A673 (cell line): Measurements from ENCODE around the gene IFT20. TPM values are rescaled to one million over a fixed set of nuclear protein-coding genes. Genes with fewer than 3 reads are reported as not detected.

Experiments
- BruUV-seq: library from RNA; stranded (reverse); fragments of 400-500 nt; replicated peaks from 2 replicates; lab custom pipeline; 2021; lab: Mats Ljungman, UMichigan
- CTCF ChIA-PET: fragments of 300-600 bp; sonication (Branson Sonifier 250); formaldehyde crosslinking; loops from one replicate; lab custom pipeline; 2022; ENCODE audit warnings: antibody characterized with exemption; lab: Charles Lee
- POLR2A ChIA-PET: fragments of 300-600 bp; sonication (Branson Sonifier 250); formaldehyde crosslinking; loops from one replicate; lab custom pipeline; 2022; ENCODE audit warnings: antibody characterized with exemption; ENCODE audit not compliant: low non-redundant PET; lab: Charles Lee
- DNase-seq: peaks from one replicate; pipeline ENCODE4 v3.0.0-alpha.2; 2015; ENCODE audit warnings: low spot score
- H3K27ac ChIP-seq: fragments of 200-600 bp; sonication (generic); 2 replicates; pipeline ENCODE4 v1.5.1; 2016; ENCODE audit warnings: mixed run types, low read depth, mild to moderate bottlenecking, mixed read lengths, antibody characterized with exemption, low read length; ENCODE audit not compliant: poor library complexity, severe bottlenecking
- H3K27me3 ChIP-seq: fragments of 200-600 bp; sonication (generic); replicated peaks from 2 replicates; pipeline ENCODE4 v1.6.1; 2017; ENCODE audit warnings: mixed run types, low read depth, mild to moderate bottlenecking, mixed read lengths, antibody characterized with exemption, low read length; ENCODE audit not compliant: insufficient read depth, poor library complexity
- H3K36me3 ChIP-seq: fragments of 200-600 bp; sonication (generic); 2 replicates; pipeline ENCODE4 v1.6.1; 2016; ENCODE audit warnings: mixed run types, mild to moderate bottlenecking, mixed read lengths, antibody characterized with exemption, low read length; ENCODE audit not compliant: insufficient read depth, poor library complexity, severe bottlenecking
- H3K4me1 ChIP-seq: fragments of 200-600 bp; sonication (generic); 2 replicates; pipeline ENCODE4 v1.6.1; 2017; ENCODE audit warnings: mixed run types, mild to moderate bottlenecking, mixed read lengths, antibody characterized with exemption, low read length; ENCODE audit not compliant: insufficient read depth, poor library complexity, severe bottlenecking
- H3K4me3 ChIP-seq: fragments of 200-600 bp; sonication (generic); 2 replicates; pipeline ENCODE4 v1.5.1; 2016; ENCODE audit warnings: low read depth, mixed run types, mild to moderate bottlenecking, mixed read lengths, low read length; ENCODE audit not compliant: poor library complexity, severe bottlenecking
- H3K9me3 ChIP-seq: fragments of 200-600 bp; sonication (generic); 2 replicates; pipeline ENCODE4 v1.6.1; 2016; ENCODE audit warnings: mixed run types, low read depth, mild to moderate bottlenecking, mixed read lengths, antibody characterized with exemption, low read length; ENCODE audit not compliant: poor library complexity, severe bottlenecking
- CTCF ChIP-seq: fragments of 300-800, 200-600 bp; sonication (generic); conservative IDR thresholded peaks from 2 replicates; pipeline ENCODE4 v1.5.1; 2017; ENCODE audit warnings: low read depth, mild to moderate bottlenecking, antibody characterized with exemption, low read length, moderate library complexity, mixed read lengths
- EZH2 ChIP-seq: fragments of 200-600 bp; sonication (generic); IDR thresholded peaks from 2 replicates; pipeline ENCODE4 v1.6.1; 2017; ENCODE audit warnings: borderline replicate concordance, low read depth, mild to moderate bottlenecking, mixed read lengths, antibody characterized with exemption, low read length; ENCODE audit not compliant: poor library complexity, severe bottlenecking
- intact Hi-C: fragments of 100-400 bp; cut with micrococcal nuclease; formaldehyde crosslinking; loops from one replicate; pipeline ENCODE4 v1.10.0; 2022; ENCODE audit not compliant: unreplicated experiment
- total RNA-seq: library from RNA; stranded (reverse); gene quantifications from 2 replicates; pipeline ENCODE4 v1.2.3, GENCODE V29; 2021

The IFT20 gene
- total RNA-seq, 1 experiment from 2014 or later: 21.5 TPM

- DNase-seq: no peak
- intact Hi-C loops: no loop called here
- peaks cover 11% of the 10 kb centered on the region for H3K4me1 ChIP-seq
- TF ChIP-seq EZH2 (no peak), CTCF (no peak)
- H3K9me3 ChIP-seq: no peaks in the 10 kb centered on the region
- TSS peak; percentile 7 for BruUV-seq
- H3K36me3 ChIP-seq: peaks cover 52% of the 10 kb centered on the region
- H3K4me3 ChIP-seq: no peak overlapping the region
- no peak overlapping the region for H3K27ac ChIP-seq
- ChIA-PET CTCF (no interaction called here), POLR2A (no interaction called here)
- no peaks in the 10 kb centered on the region for H3K27me3 ChIP-seq
Measured at GRCh38 chr17:28327031-28327607, 8.2 kb downstream of the IFT20 start.

- TF ChIP-seq CTCF: no peak
- TF ChIP-seq EZH2: no peak
- Histone ChIP-seq H3K4me1 (peaks cover 21% of the 10 kb centered on the region), H3K27me3 (no peaks in the 10 kb centered on the region), H3K9me3 (no peaks in the 10 kb centered on the region), H3K4me3 (no peak overlapping the region), H3K27ac (no peak overlapping the region), H3K36me3 (peaks cover 49% of the 10 kb centered on the region)
- intact Hi-C loops: no loop called here
- ChIA-PET CTCF (no interaction called here), POLR2A (no interaction called here)
- DNase-seq: no peak
- no TSS peak for BruUV-seq
Measured at GRCh38 chr17:28326114-28326513, 9.2 kb downstream of the IFT20 start.

GRCh38 chr17:28325211-28325610 is 10.1 kb downstream of the IFT20 start:
- BruUV-seq: no TSS peak
- Histone ChIP-seq H3K4me3 (no peak overlapping the region), H3K9me3 (no peaks in the 10 kb centered on the region), H3K27me3 (no peaks in the 10 kb centered on the region), H3K36me3 (peaks cover 49% of the 10 kb centered on the region), H3K4me1 (peaks cover 24% of the 10 kb centered on the region), H3K27ac (no peak overlapping the region)
- DNase-seq: no peak
- intact Hi-C loops: no loop called here
- POLR2A ChIA-PET: no interaction called here
- CTCF ChIA-PET: interaction anchor here (1.1 kb wide), 1 partner anchor 10 kb away, joined by 3 read pairs; the partner anchor contains the start of genes IFT20 and TNFAIP1
- TF ChIP-seq CTCF (no peak), EZH2 (no peak)
